ENCODE measurements around the gene HCAR3. TPM values are rescaled to one million over a fixed set of nuclear protein-coding genes. Genes with fewer than 3 reads are reported as not detected.
"Not testable (repeated sequence)": the region's sequence is repeated elsewhere in the genome, so short reads cannot be mapped to it uniquely, and the experiment has no call there.

Gene HCAR3
- total and polyA plus RNA-seq, 12 donors = 0.17 to 1.3 (median 0.51) TPM; not detected in 7

DNA sequence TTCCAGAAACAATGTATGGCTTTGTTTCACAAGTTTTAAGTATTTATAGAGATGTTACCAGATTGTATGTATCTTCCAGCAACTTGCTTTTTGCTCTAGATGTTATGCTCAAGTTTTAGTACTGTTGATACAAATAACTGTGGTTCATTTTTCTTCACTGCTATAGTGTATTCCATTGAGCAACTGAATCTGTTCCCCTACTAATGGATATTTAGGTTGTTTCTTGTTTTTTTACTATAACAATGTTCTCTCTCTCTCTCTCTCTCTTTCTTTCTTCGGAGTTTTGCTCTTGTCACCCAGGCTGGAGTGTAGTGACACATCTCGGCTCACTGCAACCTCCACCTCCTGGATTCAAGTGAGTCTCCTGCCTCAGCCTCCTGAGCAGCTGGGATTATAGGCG lies 30.1 kb downstream of the HCAR3 start:
- no peak for TF ChIP-seq CTCF (IDR thresholded peaks at IDR 0.05)
- H3K4me1 ChIP-seq = peaks cover 0 to 8% (median 0%) of the 10 kb centered on the region in 9 donors

GRCh38 chr12:122684297-122684813 lies 32.3 kb downstream of the HCAR3 start:
- DNase-seq (no peak), ATAC-seq (no peak)
- Histone ChIP-seq H3K4me1 (peaks cover 0 to 24% (median 0%) of the 10 kb centered on the region in 9 donors), H3K4me3 (no peak overlapping the region), H3K27me3 (no peaks in the 10 kb centered on the region), H3K27ac (no peak overlapping the region), H3K36me3 (no peaks in the 10 kb centered on the region), H3K9me3 (no peaks in the 10 kb centered on the region)
- 81 to 82% methylated on average over 5 of the region's 5 CpGs for WGBS, 2 donors
- no peak for TF ChIP-seq CTCF (IDR thresholded peaks at IDR 0.05)
- intact Hi-C loops (cut with DNase I) = no loop called here

More for the DNA sequence above, 30.1 kb downstream of the HCAR3 start:
- H3K27ac ChIP-seq = no peak overlapping the region
- ATAC-seq (no peak), DNase-seq (no peak)
- no peaks in the 10 kb centered on the region for H3K27me3 ChIP-seq
- intact Hi-C loops (cut with DNase I) = no loop called here
- no peaks in the 10 kb centered on the region for H3K36me3 ChIP-seq
- H3K4me3 ChIP-seq = no peak overlapping the region
- H3K9me3 ChIP-seq = no peaks in the 10 kb centered on the region
- 90 to 92% methylated on average over 3 of the region's 3 CpGs for WGBS, 2 donors

GRCh38 chr12:122681814-122682213 lies 34.8 kb downstream of the HCAR3 start:
- no peak overlapping the region for H3K27ac ChIP-seq
- no peaks in the 10 kb centered on the region for H3K27me3 ChIP-seq
- no peaks in the 10 kb centered on the region for H3K9me3 ChIP-seq
- ATAC-seq = peak in 3 of 8 donors; percentile 38 to 66 (median 46)
- H3K4me3 ChIP-seq = no peak overlapping the region
- H3K36me3 ChIP-seq = no peaks in the 10 kb centered on the region
- peak in 1 of 2 donors; percentile 6 for DNase-seq
- H3K4me1 ChIP-seq = peaks cover 0 to 30% (median 0%) of the 10 kb centered on the region in 9 donors
- intact Hi-C loops (cut with DNase I) = no loop called here
- no peak for TF ChIP-seq CTCF (IDR thresholded peaks at IDR 0.05)
- 77 to 82% methylated on average over 4 of the region's 4 CpGs for WGBS, 2 donors

- ATAC-seq; DNase-seq; H3K27ac ChIP-seq; H3K36me3 ChIP-seq; H3K9me3 ChIP-seq; H3K4me3 ChIP-seq; H3K27me3 ChIP-seq; intact Hi-C loops (cut with DNase I): not testable (repeated sequence)
- peaks cover 0 to 30% (median 0%) of the 10 kb centered on the region in 9 donors for H3K4me1 ChIP-seq
- 86 to 92% methylated on average over 6 of the region's 6 CpGs for WGBS, 2 donors
Measured at GRCh38 chr12:122680989-122681388, 35.6 kb downstream of the HCAR3 start.

DNA sequence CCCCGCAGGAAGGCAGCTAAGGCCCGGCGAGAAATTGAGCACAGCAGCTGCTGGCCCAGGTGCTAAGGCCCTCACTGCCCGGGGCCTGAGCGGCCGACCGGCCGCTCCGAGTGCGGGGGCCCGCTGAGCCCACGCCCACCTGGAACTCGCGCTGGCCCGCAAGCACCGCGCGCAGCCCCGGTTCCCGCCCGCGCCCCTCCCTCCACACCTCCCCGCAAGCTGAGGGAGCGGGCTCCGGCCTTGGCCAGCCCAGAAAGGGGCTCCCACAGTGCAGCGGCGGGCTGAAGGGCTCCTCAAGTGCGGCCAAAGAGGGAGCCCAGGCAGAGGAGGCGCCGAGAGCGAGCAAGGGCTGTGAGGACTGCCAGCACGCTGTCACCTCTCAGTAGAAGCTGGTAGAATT lies 39.8 kb downstream of the HCAR3 start:
- H3K36me3 ChIP-seq; DNase-seq; H3K27me3 ChIP-seq; intact Hi-C loops (cut with DNase I); H3K9me3 ChIP-seq; ATAC-seq; H3K27ac ChIP-seq; H3K4me3 ChIP-seq: not testable (repeated sequence)
- WGBS, 2 donors = 96 to 98% methylated on average over 31 to 32 of the region's 32 CpGs
- H3K4me1 ChIP-seq = peaks cover 0 to 24% (median 0%) of the 10 kb centered on the region in 9 donors

DNA sequence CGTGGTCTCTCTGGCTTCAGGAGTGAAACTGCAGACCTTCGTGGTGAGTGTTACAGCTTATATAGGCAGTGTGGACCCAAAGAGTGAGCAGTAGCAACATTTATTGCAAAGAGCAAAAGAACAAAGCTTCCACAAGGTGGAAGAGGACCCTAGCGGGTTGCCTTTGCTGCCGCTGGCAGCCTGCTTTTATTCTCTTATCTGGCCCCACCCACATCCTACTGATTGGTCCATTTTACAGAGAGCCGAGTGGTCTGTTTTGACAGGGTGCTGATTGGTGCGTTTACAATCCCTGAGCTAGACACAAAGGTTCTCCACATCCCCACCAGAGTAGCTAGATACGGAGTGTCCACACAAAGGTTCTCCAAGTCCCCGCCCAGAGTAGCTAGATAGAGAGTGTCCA lies 40.6 kb downstream of the HCAR3 start:
- 83 to 86% methylated on average over 8 of the region's 8 CpGs for WGBS, 2 donors
- ATAC-seq; intact Hi-C loops (cut with DNase I): not testable (repeated sequence)

More for the DNA sequence above, 40.6 kb downstream of the HCAR3 start:
- H3K27ac ChIP-seq, H3K4me3 ChIP-seq, H3K9me3 ChIP-seq, H3K27me3 ChIP-seq, H3K36me3 ChIP-seq, DNase-seq: not testable (repeated sequence)
- peaks cover 0 to 18% (median 0%) of the 10 kb centered on the region in 9 donors for H3K4me1 ChIP-seq

All from heart right ventricle (tissue), 16 donors.